PC-9 (cell line): ENCODE data around the gene IMPA2.

ENCODE experiments used
- CTCF ChIP-seq: fragments of 200-600 bp; sonication (generic); conservative IDR thresholded peaks from 2 replicates; pipeline ENCODE4 v1.6.1; 2017; ENCODE audit warnings: mixed run types, antibody characterized with exemption, mild to moderate bottlenecking, moderate library complexity
- EZH2 ChIP-seq: fragments of 200-600 bp; sonication (generic); IDR thresholded peaks from 2 replicates; pipeline ENCODE4 v1.8.0; 2017; ENCODE audit warnings: antibody characterized with exemption, low read depth

GRCh38 chr18:12001421-12001820, 20.1 kb downstream of the IMPA2 start:
- TF ChIP-seq CTCF (no peak), EZH2 (no peak)
